Measurements from ENCODE around the gene TEC.

- no peak for TF ChIP-seq CTCF (optimal IDR thresholded peaks at IDR 0.05 in 1 of 3, IDR thresholded peaks at IDR 0.05 in 1 of 3, conservative IDR thresholded peaks at IDR 0.05 in 1 of 3; ENCODE audit: extremely low read depth in 1 of 3, insufficient read depth in 2 of 3, low read length in 3 of 3)
- TF ChIP-seq EZH2 (IDR thresholded peaks at IDR 0.05; ENCODE audit: low read length), result no peak
These were observed 64.5 kb downstream of the TEC start for GRCh38 chr4:48205107-48205506.

Measured in keratinocyte (primary cell).